ENCODE measurements around the gene SGTA. TPM values are rescaled to one million over a fixed set of nuclear protein-coding genes. Genes with fewer than 3 reads are reported as not detected.
"Not testable (repeated sequence)": the region's sequence is repeated elsewhere in the genome, so short reads cannot be mapped to it uniquely, and the experiment has no call there.

Gene SGTA
- total RNA-seq, 1 donor from 2014 or later, result 29.8 TPM

GRCh38 chr19:2714531-2715269 lies 68.4 kb downstream of the SGTA start:
- no peak overlapping the region for H3K4me3 ChIP-seq
- no peak for DNase-seq (ENCODE audit: low spot score in 2 of 2)
- no peaks in the 10 kb centered on the region for H3K9me3 ChIP-seq
- H3K27ac ChIP-seq, result no peak overlapping the region
- no peaks in the 10 kb centered on the region for H3K27me3 ChIP-seq
- no peaks in the 10 kb centered on the region for H3K36me3 ChIP-seq
- intact Hi-C loops (cut with DNase I), result no loop called here
- no peak for TF ChIP-seq CTCF (IDR thresholded peaks at IDR 0.05)
- H3K4me1 ChIP-seq, result no peaks in the 10 kb centered on the region

GRCh38 chr19:2714102-2714501 lies 69.0 kb downstream of the SGTA start:
- H3K27me3 ChIP-seq; H3K27ac ChIP-seq; H3K9me3 ChIP-seq; DNase-seq (ENCODE audit: low spot score in 2 of 2); H3K4me1 ChIP-seq; H3K36me3 ChIP-seq; H3K4me3 ChIP-seq; intact Hi-C loops (cut with DNase I): not testable (repeated sequence)

DNA sequence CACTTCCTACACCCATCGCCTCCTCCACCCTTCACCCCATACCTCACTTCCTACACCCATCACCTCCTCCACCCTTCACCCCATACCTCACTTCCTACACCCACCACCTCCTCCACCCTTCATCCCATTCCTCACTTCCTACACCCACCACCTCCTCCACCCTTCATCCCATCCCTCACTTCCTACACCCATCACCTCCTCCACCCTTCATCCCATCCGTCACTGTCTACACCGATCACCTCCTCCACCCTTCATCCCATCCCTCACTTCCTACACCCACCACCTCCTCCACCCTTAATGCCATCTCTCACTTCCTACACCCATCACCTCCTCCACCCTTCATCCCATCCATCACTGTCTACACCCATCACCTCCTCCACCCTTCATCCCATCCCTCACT lies 69.9 kb downstream of the SGTA start:
- H3K4me3 ChIP-seq; H3K27ac ChIP-seq; intact Hi-C loops (cut with DNase I); H3K36me3 ChIP-seq; H3K4me1 ChIP-seq; DNase-seq (ENCODE audit: low spot score in 2 of 2); H3K27me3 ChIP-seq; H3K9me3 ChIP-seq: not testable (repeated sequence)

GRCh38 chr19:2711875-2712205 lies 71.2 kb downstream of the SGTA start:
- no peak for TF ChIP-seq CTCF (IDR thresholded peaks at IDR 0.05)
- intact Hi-C loops (cut with DNase I), result no loop called here
- no peak overlapping the region for H3K27ac ChIP-seq
- H3K4me3 ChIP-seq, result no peak overlapping the region
- H3K4me1 ChIP-seq, result no peaks in the 10 kb centered on the region
- no peaks in the 10 kb centered on the region for H3K27me3 ChIP-seq
- no peaks in the 10 kb centered on the region for H3K36me3 ChIP-seq
- DNase-seq (ENCODE audit: low spot score in 2 of 2), result no peak
- no peaks in the 10 kb centered on the region for H3K9me3 ChIP-seq

- H3K4me1 ChIP-seq, result no peaks in the 10 kb centered on the region
- TF ChIP-seq CTCF (IDR thresholded peaks at IDR 0.05), result no peak
- no peak for DNase-seq (ENCODE audit: low spot score in 2 of 2)
- H3K9me3 ChIP-seq, result no peaks in the 10 kb centered on the region
- no peaks in the 10 kb centered on the region for H3K36me3 ChIP-seq
- H3K27me3 ChIP-seq, result no peaks in the 10 kb centered on the region
- intact Hi-C loops (cut with DNase I), result no loop called here
- H3K27ac ChIP-seq, result no peak overlapping the region
- no peak overlapping the region for H3K4me3 ChIP-seq
These were observed 71.8 kb downstream of the SGTA start for GRCh38 chr19:2711172-2711874.

- DNase-seq (ENCODE audit: low spot score in 2 of 2), result no peak
- no peaks in the 10 kb centered on the region for H3K27me3 ChIP-seq
- H3K9me3 ChIP-seq, result no peaks in the 10 kb centered on the region
- H3K4me3 ChIP-seq, result no peak overlapping the region
- intact Hi-C loops (cut with DNase I), result no loop called here
- peaks cover 4 to 5% of the 10 kb centered on the region in 2 donors for H3K4me1 ChIP-seq
- no peak overlapping the region for H3K27ac ChIP-seq
- TF ChIP-seq CTCF (IDR thresholded peaks at IDR 0.05), result no peak
- H3K36me3 ChIP-seq, result no peaks in the 10 kb centered on the region
These were observed 76.8 kb downstream of the SGTA start for GRCh38 chr19:2706251-2706650.

Other genes starting within 250 kb of the SGTA start
- gene GNG7, start 80.6 kb downstream of the SGTA start, total RNA-seq, result 0.96 TPM
- gene DIRAS1, start 61.9 kb downstream of the SGTA start, total RNA-seq, result not detected
- 72.7 TPM for gene SLC39A3, start 43.3 kb downstream of the SGTA start, total RNA-seq
- gene THOP1, start 2.2 kb upstream of the SGTA start, total RNA-seq, result 67.3 TPM
- 1.1 TPM for gene ZNF554, start 36.6 kb upstream of the SGTA start, total RNA-seq
- gene ZNF555, start 58.2 kb upstream of the SGTA start, total RNA-seq, result 6.8 TPM
- not detected for gene ZNF556, start 84.1 kb upstream of the SGTA start, total RNA-seq
- 9.8 TPM for gene ZNF57, start 117.7 kb upstream of the SGTA start, total RNA-seq
- 3.0 TPM for gene ZNF77, start 161.7 kb upstream of the SGTA start, total RNA-seq
- gene TLE6, start 194.3 kb upstream of the SGTA start, total RNA-seq, result not detected
- 86.3 TPM for gene TLE2, start 246.0 kb upstream of the SGTA start, total RNA-seq

All from ascending aorta (tissue), 2 donors.